PC-3 (cell line): ENCODE measurements around the gene PHGDH. TPM values are rescaled to one million over a fixed set of nuclear protein-coding genes. Genes with fewer than 3 reads are reported as not detected.
A peak's percentile ranks its signal among the peaks of the same experiment; 100 is the strongest.

Experiments used
- ATAC-seq: fragments of 200-7000 bp; cut with Tn5 transposase; 2 replicates; pipeline ENCODE4 v1.9.1; 2020; ENCODE audit warnings: mild to moderate bottlenecking, moderate library complexity
- BruUV-seq: library from RNA; stranded (reverse); fragments of 400-500 nt; replicated peaks from 2 replicates; lab custom pipeline; 2021; lab: Mats Ljungman, UMichigan
- CTCF ChIA-PET: fragments of 300-600 bp; sonication (Branson Sonifier 250); formaldehyde crosslinking; loops from one replicate; lab custom pipeline; 2022; ENCODE audit warnings: antibody characterized with exemption; lab: Charles Lee
- POLR2A ChIA-PET: fragments of 300-600 bp; sonication (Branson Sonifier 250); formaldehyde crosslinking; loops from one replicate; lab custom pipeline; 2022; ENCODE audit warnings: antibody characterized with exemption; ENCODE audit not compliant: unreplicated experiment; lab: Charles Lee
- DNase-seq: peaks from one replicate; pipeline ENCODE4 v3.0.0-alpha.2; 2015
- H2AFZ ChIP-seq: fragments of 300-600 bp; sonication (generic); 2 replicates; pipeline ENCODE4 v1.6.0; 2016; ENCODE audit warnings: antibody characterized with exemption, low read length
- H3F3A ChIP-seq: fragments of 300-600 bp; sonication (generic); one replicate; pipeline ENCODE4 v1.6.0; 2017; ENCODE audit warnings: antibody characterized with exemption, low read length, control low read depth, mild to moderate bottlenecking; ENCODE audit not compliant: unreplicated experiment
- H3K27ac ChIP-seq: fragments of 300-600 bp; sonication (generic); 2 replicates; pipeline ENCODE4 v1.5.1; 2016; ENCODE audit warnings: mild to moderate bottlenecking, low read length
- H3K27me3 ChIP-seq: fragments of 300-600 bp; sonication (generic); 2 replicates; pipeline ENCODE4 v1.6.1; 2016; ENCODE audit warnings: low read length, mixed read lengths
- H3K36me3 ChIP-seq: fragments of 300-600 bp; sonication (generic); 2 replicates; pipeline ENCODE4 v1.6.1; 2016; ENCODE audit warnings: low read depth, mixed run types, low read length, mixed read lengths
- H3K4me1 ChIP-seq: fragments of 300-600 bp; sonication (generic); 2 replicates; pipeline ENCODE4 v1.5.1; 2016; ENCODE audit warnings: low read length; ENCODE audit not compliant: insufficient read depth
- H3K4me2 ChIP-seq: fragments of 300-600 bp; sonication (generic); 2 replicates; pipeline ENCODE4 v1.6.0; 2016; ENCODE audit warnings: low read length
- H3K4me3 ChIP-seq: fragments of 300-600 bp; sonication (generic); 2 replicates; pipeline ENCODE4 v1.5.1; 2016; ENCODE audit warnings: mild to moderate bottlenecking, low read length, mixed read lengths
- H3K79me2 ChIP-seq: fragments of 300-600 bp; sonication (generic); 2 replicates; pipeline ENCODE4 v1.6.1; 2017; ENCODE audit warnings: low read length, mixed read lengths
- H3K9ac ChIP-seq: fragments of 300-600 bp; sonication (generic); 2 replicates; pipeline ENCODE4 v1.6.0; 2016; ENCODE audit warnings: mild to moderate bottlenecking, low read length
- H3K9me2 ChIP-seq: fragments of 300-600 bp; sonication (generic); replicated peaks from 2 replicates; pipeline ENCODE4 v1.6.1; 2016; ENCODE audit warnings: mixed run types, low read length, mixed read lengths
- H3K9me3 ChIP-seq: fragments of 300-600 bp; sonication (generic); 2 replicates; pipeline ENCODE4 v1.6.1; 2016; ENCODE audit warnings: low read length, mixed read lengths
- H4K20me1 ChIP-seq: fragments of 300-600 bp; sonication (generic); 2 replicates; pipeline ENCODE4 v1.6.1; 2016; ENCODE audit warnings: low read length, mixed read lengths
- CTCF ChIP-seq: fragments of 300-600 bp; sonication (generic); conservative IDR thresholded peaks from 2 replicates; pipeline ENCODE4 v1.5.1; 2017; ENCODE audit warnings: antibody characterized with exemption, low read depth, mild to moderate bottlenecking, low read length
- EZH2 ChIP-seq: fragments of 300-600 bp; sonication (generic); IDR thresholded peaks from one replicate; pipeline ENCODE4 v1.6.1; 2017; ENCODE audit warnings: antibody characterized with exemption, mild to moderate bottlenecking, low read length; ENCODE audit not compliant: unreplicated experiment
- EZH2phosphoT487 ChIP-seq: fragments of 300-600 bp; sonication (generic); IDR thresholded peaks from 2 replicates; pipeline ENCODE4 v1.6.1; 2018; ENCODE audit warnings: mild to moderate bottlenecking, antibody characterized with exemption, low read length, borderline replicate concordance
- intact Hi-C: fragments of 100-400 bp; cut with micrococcal nuclease; formaldehyde crosslinking; loops from 2 replicates; pipeline ENCODE4 v1.9.0; 2023
- total RNA-seq: library from RNA; depleted of rRNA; stranded (reverse); fragments of >200 nt; gene quantifications from 2 replicates; pipeline ENCODE4 v1.2.3, GENCODE V29; 2014

PHGDH gene
- total RNA-seq, 1 experiment from 2014 or later = 134 TPM

- no peak for ATAC-seq
- H3F3A ChIP-seq = no peaks in the 10 kb centered on the region
- intact Hi-C loops = loop anchor here (10.0 kb wide), 1 partner anchor 127 kb away; no protein-coding TSS in a partner anchor
Measured at GRCh38 chr1:119742202-119742601, 30.5 kb downstream of the PHGDH start.

DNA sequence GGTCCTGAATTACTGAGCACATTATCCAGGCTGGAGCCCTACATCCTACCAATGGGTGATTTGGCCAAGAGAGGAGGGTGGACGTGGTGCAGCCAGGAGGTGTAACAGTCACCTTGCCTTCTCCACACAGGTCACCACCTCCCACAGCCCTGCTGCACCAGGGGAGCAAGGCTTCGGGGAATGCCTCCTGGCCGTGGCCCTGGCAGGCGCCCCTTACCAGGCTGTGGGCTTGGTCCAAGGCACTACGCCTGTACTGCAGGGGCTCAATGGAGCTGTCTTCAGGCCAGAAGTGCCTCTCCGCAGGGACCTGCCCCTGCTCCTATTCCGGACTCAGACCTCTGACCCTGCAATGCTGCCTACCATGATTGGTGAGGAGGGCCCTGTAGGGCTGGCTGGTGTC, 30.9 kb downstream of the PHGDH start:
- Histone ChIP-seq H3K4me3 (no peak overlapping the region), H3K9me2 (no peaks in the 10 kb centered on the region), H3K27me3 (no peaks in the 10 kb centered on the region), H3K36me3 (no peaks in the 10 kb centered on the region; the same call in none of the 2 replicates), H2AFZ (no peak overlapping the region), H3K4me1 (no peaks in the 10 kb centered on the region), H3K79me2 (no peaks in the 10 kb centered on the region), H3K4me2 (no peak overlapping the region), H3K9ac (no peak overlapping the region), H3K27ac (no peak overlapping the region), H3F3A (no peaks in the 10 kb centered on the region), H4K20me1 (no peaks in the 10 kb centered on the region), H3K9me3 (no peaks in the 10 kb centered on the region)
- POLR2A ChIA-PET = no interaction called here
- intact Hi-C loops = loop anchor here (10.0 kb wide), 1 partner anchor 128 kb away; no protein-coding TSS in a partner anchor
- DNase-seq (no peak), ATAC-seq (no peak)
- no peak for TF ChIP-seq EZH2
- TF ChIP-seq EZH2phosphoT487 = no peak
- no peak for TF ChIP-seq CTCF
- no TSS peak for BruUV-seq
- CTCF ChIA-PET = no interaction called here

More at GRCh38 chr1:119742202-119742601, 30.5 kb downstream of the PHGDH start:
- no peak overlapping the region for H3K27ac ChIP-seq
- no peak overlapping the region for H2AFZ ChIP-seq
- no peaks in the 10 kb centered on the region for H3K27me3 ChIP-seq
- H3K9ac ChIP-seq = no peak overlapping the region
- DNase-seq = no peak
- H3K9me2 ChIP-seq = no peaks in the 10 kb centered on the region
- no peaks in the 10 kb centered on the region for H3K4me1 ChIP-seq
- no peaks in the 10 kb centered on the region for H4K20me1 ChIP-seq
- no peak overlapping the region for H3K4me2 ChIP-seq
- no peaks in the 10 kb centered on the region for H3K9me3 ChIP-seq
- CTCF ChIA-PET = no interaction called here
- no peaks in the 10 kb centered on the region; the same call in none of the 2 replicates for H3K36me3 ChIP-seq
- H3K4me3 ChIP-seq = no peak overlapping the region
- TF ChIP-seq CTCF = no peak
- no peak for TF ChIP-seq EZH2phosphoT487
- TF ChIP-seq EZH2 = no peak
- POLR2A ChIA-PET = no interaction called here
- no TSS peak for BruUV-seq
- H3K79me2 ChIP-seq = no peaks in the 10 kb centered on the region

GRCh38 chr1:119743308-119743707, 31.6 kb downstream of the PHGDH start:
- Histone ChIP-seq H3K9ac (no peak overlapping the region), H3K9me3 (no peaks in the 10 kb centered on the region), H3K9me2 (no peaks in the 10 kb centered on the region), H3F3A (no peaks in the 10 kb centered on the region), H3K4me1 (no peaks in the 10 kb centered on the region), H3K27me3 (no peaks in the 10 kb centered on the region), H3K27ac (no peak overlapping the region), H3K4me3 (no peak overlapping the region), H3K79me2 (no peaks in the 10 kb centered on the region), H3K36me3 (no peaks in the 10 kb centered on the region; the same call in none of the 2 replicates), H2AFZ (no peak overlapping the region), H3K4me2 (no peak overlapping the region), H4K20me1 (no peaks in the 10 kb centered on the region)
- intact Hi-C loops = loop anchor here (10.0 kb wide), 1 partner anchor 129 kb away; no protein-coding TSS in a partner anchor
- ATAC-seq (peak; percentile 12; the same call in 1 of the 2 replicates), DNase-seq (no peak)
- POLR2A ChIA-PET = interaction anchor here (0.5 kb wide), 1 partner anchor 152 kb away, joined by 3 read pairs; no protein-coding TSS in a partner anchor
- CTCF ChIA-PET = no interaction called here
- BruUV-seq = no TSS peak
- no peak for TF ChIP-seq EZH2phosphoT487
- TF ChIP-seq EZH2 = no peak
- no peak for TF ChIP-seq CTCF
